ENCODE measurements around the gene SULT2A1.
"Not testable (repeated sequence)": the region's sequence is repeated elsewhere in the genome, so short reads cannot be mapped to it uniquely, and the experiment has no call there.

DNA sequence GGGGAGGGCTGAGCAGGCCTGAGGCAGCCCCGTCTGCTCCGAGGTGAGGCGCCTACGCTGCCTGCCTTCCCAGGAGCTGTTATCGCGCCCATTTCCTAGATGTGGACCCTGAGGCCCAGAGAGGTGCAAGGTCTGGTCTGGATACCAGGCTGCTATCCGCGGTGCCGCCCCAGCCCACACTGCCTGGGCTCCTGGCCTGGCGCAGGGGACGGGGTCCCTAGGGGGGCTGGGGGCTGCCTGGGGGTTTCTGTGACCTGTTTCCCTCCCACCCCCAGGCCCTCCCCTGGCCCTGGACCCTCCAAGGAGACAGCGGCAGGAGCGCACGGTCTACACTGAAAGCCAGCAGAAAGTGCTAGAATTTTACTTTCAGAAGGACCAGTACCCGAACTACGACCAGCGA lies 26.3 kb downstream of the SULT2A1 start:
- TF ChIP-seq, protein P1, sequence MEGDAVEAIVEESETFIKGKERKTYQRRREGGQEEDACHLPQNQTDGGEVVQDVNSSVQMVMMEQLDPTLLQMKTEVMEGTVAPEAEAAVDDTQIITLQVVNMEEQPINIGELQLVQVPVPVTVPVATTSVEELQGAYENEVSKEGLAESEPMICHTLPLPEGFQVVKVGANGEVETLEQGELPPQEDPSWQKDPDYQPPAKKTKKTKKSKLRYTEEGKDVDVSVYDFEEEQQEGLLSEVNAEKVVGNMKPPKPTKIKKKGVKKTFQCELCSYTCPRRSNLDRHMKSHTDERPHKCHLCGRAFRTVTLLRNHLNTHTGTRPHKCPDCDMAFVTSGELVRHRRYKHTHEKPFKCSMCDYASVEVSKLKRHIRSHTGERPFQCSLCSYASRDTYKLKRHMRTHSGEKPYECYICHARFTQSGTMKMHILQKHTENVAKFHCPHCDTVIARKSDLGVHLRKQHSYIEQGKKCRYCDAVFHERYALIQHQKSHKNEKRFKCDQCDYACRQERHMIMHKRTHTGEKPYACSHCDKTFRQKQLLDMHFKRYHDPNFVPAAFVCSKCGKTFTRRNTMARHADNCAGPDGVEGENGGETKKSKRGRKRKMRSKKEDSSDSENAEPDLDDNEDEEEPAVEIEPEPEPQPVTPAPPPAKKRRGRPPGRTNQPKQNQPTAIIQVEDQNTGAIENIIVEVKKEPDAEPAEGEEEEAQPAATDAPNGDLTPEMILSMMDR (IDR thresholded peaks at IDR 0.05), result not testable (repeated sequence)
- TF ChIP-seq POLR2A (IDR thresholded peaks at IDR 0.05), result not testable (repeated sequence)

All from gastroesophageal sphincter (tissue), 3 donors.